GM12878 (cell line): Measurements from ENCODE around the gene PRSS27. TPM values are rescaled to one million over a fixed set of nuclear protein-coding genes. Genes with fewer than 3 reads are reported as not detected.

Experiments
- ATAC-seq: fragments of 200-7000 bp; cut with Tn5 transposase; 3 replicates; pipeline ENCODE4 v1.9.1; 2020; ENCODE audit warnings: mild to moderate bottlenecking, moderate library complexity
- BruUV-seq: library from RNA; stranded (reverse); fragments of 400-500 nt; replicated peaks from 2 replicates; lab custom pipeline; 2021; lab: Mats Ljungman, UMichigan
- CTCF ChIA-PET: fragments of 300-600 bp; sonication (Branson Sonifier 250); formaldehyde crosslinking; extraction: SDS; loops from one replicate; lab custom pipeline; 2021; ENCODE audit warnings: inconsistent platforms; lab: Yijun Ruan, JAX
- POLR2A ChIA-PET: fragments of 350-600 bp; formaldehyde crosslinking; extraction: SDS; loops from one replicate; lab custom pipeline; 2021; ENCODE audit warnings: inconsistent platforms; lab: Charles Lee
- RAD21 ChIA-PET: fragments of 300-600 bp; sonication (Branson Sonifier 250); formaldehyde crosslinking; loops from one replicate; lab custom pipeline; 2023; ENCODE audit warnings: antibody characterized with exemption; ENCODE audit not compliant: unreplicated experiment; lab: Charles Lee
- SMC1A ChIA-PET: fragments of 300-600 bp; sonication (Branson Sonifier 250); formaldehyde crosslinking; loops from one replicate; lab custom pipeline; 2023; ENCODE audit not compliant: unreplicated experiment, uncharacterized antibody; lab: Charles Lee
- DNase-seq: peaks from one replicate; pipeline ENCODE4 v3.0.0-alpha.2; 2011; ENCODE audit warnings: low read depth, low spot score
- FAIRE-seq: peaks from 3 replicates; lab custom pipeline; 2011; peaks lifted over from hg19 to GRCh38; lab: Jason Lieb, UNC
- H2AFZ ChIP-seq: 2 replicates; pipeline ENCODE4 v1.6.0; 2011; ENCODE audit warnings: low read depth, low read length, control low read depth; ENCODE audit not compliant: control insufficient read depth
- H3K27ac ChIP-seq: 2 replicates; pipeline ENCODE4 v1.5.1; 2011; ENCODE audit warnings: control low read depth; ENCODE audit not compliant: control insufficient read depth, insufficient read depth
- H3K27me3 ChIP-seq, 2 experiments: replicated peaks in 1 of 2; 2 replicates each; pipeline versions ENCODE4 v1.6.0 to v1.6.1; 2011; ENCODE audit warnings: low read length in 1 of 2; ENCODE audit not compliant: control insufficient read depth in 2 of 2, insufficient read depth in 2 of 2
- H3K36me3 ChIP-seq, 2 experiments: 2 replicates each; pipeline ENCODE4 v1.5.1; 2011; ENCODE audit warnings: low read length in 1 of 2; ENCODE audit not compliant: control insufficient read depth in 2 of 2, insufficient read depth in 2 of 2
- H3K4me1 ChIP-seq: 2 replicates; pipeline ENCODE4 v1.6.1; 2011; ENCODE audit warnings: mild to moderate bottlenecking, low read length, moderate library complexity, mixed read lengths; ENCODE audit not compliant: control insufficient read depth, insufficient read depth
- H3K4me2 ChIP-seq: 2 replicates; pipeline ENCODE4 v1.6.0; 2011; ENCODE audit warnings: control low read depth; ENCODE audit not compliant: control insufficient read depth, insufficient read depth
- H3K4me3 ChIP-seq: fragments of 200-600 bp; sonication (generic); 2 replicates; pipeline ENCODE4 v1.5.1; 2016
- H3K79me2 ChIP-seq: 2 replicates; pipeline ENCODE4 v1.6.0; 2011; ENCODE audit warnings: low read length; ENCODE audit not compliant: control insufficient read depth, insufficient read depth
- H3K9ac ChIP-seq: 2 replicates; pipeline ENCODE4 v1.8.0; 2011; ENCODE audit warnings: low read length, control low read depth, mixed read lengths; ENCODE audit not compliant: control insufficient read depth, insufficient read depth
- H3K9me3 ChIP-seq: replicated peaks from 3 replicates; pipeline ENCODE4 v1.5.1; 2011; ENCODE audit warnings: mild to moderate bottlenecking, low read length; ENCODE audit not compliant: control insufficient read depth, insufficient read depth
- H4K20me1 ChIP-seq: 2 replicates; pipeline ENCODE4 v1.6.0; 2011; ENCODE audit not compliant: control insufficient read depth, insufficient read depth
- CEBPB ChIP-seq, 2 experiments: fragments of 150-350 bp in 1 of 2; IDR thresholded peaks; 2 replicates each; pipeline ENCODE4 v1.6.1; 2012 to 2014; ENCODE audit warnings: low read depth in 2 of 2, low read length in 2 of 2, borderline replicate concordance in 1 of 2, inconsistent platforms in 1 of 2
- CREB1 ChIP-seq: IDR thresholded peaks from 2 replicates; pipeline ENCODE4 v1.6.1; 2012; ENCODE audit warnings: low read depth, mild to moderate bottlenecking, inconsistent platforms
- EZH2 ChIP-seq: IDR thresholded peaks from 2 replicates; pipeline ENCODE4 v1.6.1; 2012; ENCODE audit warnings: low read depth, mild to moderate bottlenecking, control low read depth, inconsistent platforms, low read length, borderline replicate concordance; ENCODE audit not compliant: control insufficient read depth
- HCFC1 ChIP-seq: fragments of 150-350 bp; IDR thresholded peaks from 2 replicates; pipeline ENCODE4 v1.6.1; 2014; ENCODE audit warnings: low read length
- HDAC2 ChIP-seq: fragments of 200-600 bp; sonication (generic); IDR thresholded peaks from 2 replicates; pipeline ENCODE4 v1.6.1; 2017
- JUNB ChIP-seq: IDR thresholded peaks from 2 replicates; pipeline ENCODE4 v1.6.1; 2016; ENCODE audit warnings: antibody characterized with exemption, mild to moderate bottlenecking
- MEF2A ChIP-seq: IDR thresholded peaks from 2 replicates; pipeline ENCODE4 v1.6.1; 2011; ENCODE audit warnings: low read depth, mild to moderate bottlenecking, low read length, moderate library complexity; ENCODE audit not compliant: insufficient read depth
- MTA3 ChIP-seq: IDR thresholded peaks from 2 replicates; pipeline ENCODE4 v1.6.1; 2012; ENCODE audit warnings: low read length, inconsistent platforms, borderline replicate concordance
- MYC ChIP-seq: IDR thresholded peaks from 2 replicates; pipeline ENCODE4 v1.6.1; 2011; ENCODE audit warnings: mild to moderate bottlenecking, low read length, moderate library complexity, inconsistent platforms; ENCODE audit not compliant: insufficient read depth, insufficient replicate concordance, insufficient read length, severe bottlenecking
- RBBP5 ChIP-seq: fragments of 200-600 bp; sonication (generic); conservative IDR thresholded peaks from 2 replicates; pipeline ENCODE4 v1.6.1; 2016
- SIX5 ChIP-seq: IDR thresholded peaks from 2 replicates; pipeline ENCODE4 v1.6.1; 2011; ENCODE audit warnings: mild to moderate bottlenecking, low read depth, low read length, moderate library complexity; ENCODE audit not compliant: severe bottlenecking
- SREBF2 ChIP-seq: IDR thresholded peaks from 2 replicates; pipeline ENCODE4 v1.6.1; 2012; ENCODE audit warnings: mild to moderate bottlenecking, low read length
- ZBTB40 ChIP-seq: fragments of 450-650 bp; IDR thresholded peaks from 2 replicates; pipeline ENCODE4 v1.6.1; 2016; ENCODE audit warnings: mild to moderate bottlenecking, moderate library complexity, borderline replicate concordance
- ZZZ3 ChIP-seq: IDR thresholded peaks from 2 replicates; pipeline ENCODE4 v1.6.1; 2011; ENCODE audit warnings: low read depth; ENCODE audit not compliant: control insufficient read depth, insufficient read length
- WGBS: methylation state at CpG from one replicate; pipeline ENCODE4 v1.1.6; 2016; ENCODE audit warnings: low lambda C conversion rate; ENCODE audit not compliant: insufficient replicate concordance, insufficient coverage; ENCODE audit errors: missing lambda C conversion rate; 5-methylcytosine and 5-hydroxymethylcytosine counted together
- in situ Hi-C: fragments of 300-500 bp; cut with MboI; formaldehyde crosslinking; loops from 9 replicates; pipeline ENCODE4 v1.14.3; 2018; ENCODE audit warnings: mixed read lengths
- intact Hi-C: fragments of 100-400 bp; cut with micrococcal nuclease; formaldehyde crosslinking; loops from one replicate; pipeline ENCODE4 v1.14.2; 2022; ENCODE audit not compliant: unreplicated experiment
- polyA plus RNA-seq, 11 experiments: library from polyadenylated mRNA; depleted of rRNA in 4 of 11; unstranded in 6 of 11; stranded (reverse) in 5 of 11; fragments of >200 nt; fragmentation: Nextera tagmentation in 4 of 11; fragmentation: Illumina TruSeq in 1 of 11; extraction: Ambion mirVana in 4 of 11; extraction: Trizol in 1 of 11; gene quantifications; 1 replicate in 1 of 11; 2 replicates in 10 of 11; pipeline versions ENCODE4 v1.2.1 to v1.2.3, GENCODE V29; 2011 to 2016; ENCODE audit warnings: inconsistent platforms in 2 of 11, missing spikeins in 2 of 11, low read depth in 1 of 11
- total RNA-seq, 4 experiments: library from RNA; depleted of rRNA in 3 of 4; stranded (reverse); fragments of >200 nt in 3 of 4; fragmentation: Illumina TruSeq in 1 of 4; extraction: Trizol in 1 of 4; gene quantifications; 2 replicates each; pipeline versions ENCODE4 v1.2.1 to v1.2.3, GENCODE V29; 2013 to 2021
- TF ChIP-seq, protein P1 (sequence below): IDR thresholded peaks from 2 replicates; pipeline ENCODE4 v1.6.1; 2011; ENCODE audit warnings: borderline replicate concordance, low read depth, mild to moderate bottlenecking, moderate library complexity, low read length; ENCODE audit not compliant: insufficient read depth, poor library complexity, severe bottlenecking

Gene PRSS27
- total and polyA plus RNA-seq, 10 of the 15 experiments (the other 5 are each of a cell fraction or from before 2014, with no cell fraction given): 0.18 to 1.8 (median 0.51) TPM; not detected in 2

DNA sequence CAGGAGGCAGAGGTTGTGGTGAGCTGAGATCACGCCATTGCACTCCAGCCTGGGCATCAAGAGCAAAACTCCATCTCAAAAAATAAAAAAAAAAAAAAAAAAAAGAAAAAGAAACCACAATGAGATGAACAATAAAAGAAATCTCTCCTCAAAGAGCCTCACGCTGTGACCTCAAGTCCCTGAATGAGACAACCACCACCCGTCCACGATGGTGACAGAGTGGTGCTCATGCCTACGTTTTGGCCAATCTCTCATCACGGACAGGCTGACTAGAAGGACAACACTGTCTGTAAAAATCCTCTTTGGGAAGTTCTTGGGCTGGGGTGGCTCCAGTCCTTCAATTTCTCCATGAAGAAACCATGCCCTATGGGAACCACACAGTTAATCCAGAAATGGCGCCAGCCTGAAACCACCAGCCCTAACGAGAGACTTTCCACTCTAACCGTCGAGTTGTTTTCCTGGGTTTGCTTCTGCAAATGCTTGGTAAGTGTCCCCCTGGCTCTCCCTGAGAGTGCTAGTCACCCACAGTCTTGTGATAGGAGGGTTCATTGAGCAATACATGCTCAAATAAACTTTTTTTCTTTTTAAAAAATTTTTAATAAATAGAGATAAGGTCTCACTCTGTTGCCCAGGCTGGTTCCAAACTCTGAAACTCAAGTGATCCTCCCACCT, 15.0 kb upstream of the PRSS27 start:
- Histone ChIP-seq H3K4me1 (no peaks in the 10 kb centered on the region), H3K9me3 (no peaks in the 10 kb centered on the region), H3K4me2 (no peak overlapping the region), H3K79me2 (no peaks in the 10 kb centered on the region), H3K4me3 (no peak overlapping the region), H4K20me1 (no peaks in the 10 kb centered on the region), H3K36me3 (no peaks in the 10 kb centered on the region)
- no peak for ATAC-seq
- DNase-seq: no peak
- 44% methylated on average over 10 of the region's 10 CpGs for WGBS
- in situ Hi-C loops: no loop called here
- RAD21 ChIA-PET: no interaction called here
- FAIRE-seq: no peak
- BruUV-seq: no TSS peak
- POLR2A ChIA-PET: no interaction called here
- SMC1A ChIA-PET: no interaction called here
- intact Hi-C loops: no loop called here
- CTCF ChIA-PET: no interaction called here
- TF ChIP-seq JUNB: no peak
- no peak for TF ChIP-seq CREB1
- no peak for TF ChIP-seq HDAC2
- TF ChIP-seq RBBP5: no peak
- TF ChIP-seq ZZZ3: no peak
- TF ChIP-seq EZH2: no peak
- TF ChIP-seq, protein P1, sequence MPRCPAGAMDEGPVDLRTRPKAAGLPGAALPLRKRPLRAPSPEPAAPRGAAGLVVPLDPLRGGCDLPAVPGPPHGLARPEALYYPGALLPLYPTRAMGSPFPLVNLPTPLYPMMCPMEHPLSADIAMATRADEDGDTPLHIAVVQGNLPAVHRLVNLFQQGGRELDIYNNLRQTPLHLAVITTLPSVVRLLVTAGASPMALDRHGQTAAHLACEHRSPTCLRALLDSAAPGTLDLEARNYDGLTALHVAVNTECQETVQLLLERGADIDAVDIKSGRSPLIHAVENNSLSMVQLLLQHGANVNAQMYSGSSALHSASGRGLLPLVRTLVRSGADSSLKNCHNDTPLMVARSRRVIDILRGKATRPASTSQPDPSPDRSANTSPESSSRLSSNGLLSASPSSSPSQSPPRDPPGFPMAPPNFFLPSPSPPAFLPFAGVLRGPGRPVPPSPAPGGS: no peak
- no peak for TF ChIP-seq MEF2A
- no peak for TF ChIP-seq CEBPB (IDR thresholded peaks at IDR 0.05; ENCODE audit: borderline replicate concordance in 1 of 2, low read depth in 2 of 2, low read length in 2 of 2)
- no peak for TF ChIP-seq ZBTB40
- TF ChIP-seq SREBF2: no peak
- TF ChIP-seq SIX5: no peak
- TF ChIP-seq MYC: no peak
- TF ChIP-seq HCFC1: no peak
- TF ChIP-seq MTA3: no peak
- TF ChIP-seq, all 136 proteins: peak for 0
- no peak overlapping the region for H3K27ac ChIP-seq
- H2AFZ ChIP-seq: no peak overlapping the region
- no peak overlapping the region for H3K9ac ChIP-seq
- H3K27me3 ChIP-seq: no peaks in the 10 kb centered on the region
